Progenitor cell of endocrine pancreas (in vitro differentiated cells): ENCODE measurements around the gene PPARA. TPM values are rescaled to one million over a fixed set of nuclear protein-coding genes. Genes with fewer than 3 reads are reported as not detected.
A peak's percentile ranks its signal among the peaks of the same experiment; 100 is the strongest.

Experiments used
- DNase-seq: peaks from one replicate; pipeline ENCODE4 v3.0.0; 2021; ENCODE audit warnings: low spot score; ENCODE audit not compliant: unreplicated experiment
- H3K27ac Mint-ChIP-seq: 2 replicates; pipeline ENCODE4 v1.8.0; 2021; ENCODE audit warnings: mild to moderate bottlenecking, moderate library complexity, mixed read lengths
- H3K27me3 Mint-ChIP-seq: 2 replicates; pipeline ENCODE4 v1.8.0; 2021; ENCODE audit warnings: mixed read lengths
- H3K36me3 Mint-ChIP-seq: 2 replicates; pipeline ENCODE4 v1.8.0; 2022; ENCODE audit warnings: mixed read lengths; ENCODE audit not compliant: insufficient read depth
- H3K4me1 Mint-ChIP-seq: 2 replicates; pipeline ENCODE4 v1.8.0; 2021; ENCODE audit warnings: low read depth, mixed read lengths
- H3K4me3 Mint-ChIP-seq: 2 replicates; pipeline ENCODE4 v1.8.0; 2021; ENCODE audit warnings: low read depth, mild to moderate bottlenecking, moderate library complexity, mixed read lengths
- H3K9me3 Mint-ChIP-seq: 2 replicates; pipeline ENCODE4 v1.8.0; 2021; ENCODE audit warnings: low read depth, mixed read lengths
- CTCF ChIP-seq: fragments of 200-600 bp; sonication (generic); IDR thresholded peaks from one replicate; pipeline ENCODE4 v1.5.0; 2021; ENCODE audit warnings: antibody characterized with exemption, mild to moderate bottlenecking; ENCODE audit not compliant: unreplicated experiment
- total RNA-seq: library from RNA; stranded (reverse); gene quantifications from 2 replicates; pipeline ENCODE4 v1.2.1, GENCODE V29; 2021

The PPARA gene
- total RNA-seq, 1 donor from 2014 or later: 33.5 TPM

- Mint-ChIP-seq H3K27me3 (no peaks in the 10 kb centered on the region), H3K4me3 (no peak overlapping the region), H3K36me3 (peaks cover 17% of the 10 kb centered on the region), H3K9me3 (peaks cover 7% of the 10 kb centered on the region), H3K27ac (no peak overlapping the region), H3K4me1 (peaks cover 2% of the 10 kb centered on the region)
- DNase-seq: no peak
- no peak for TF ChIP-seq CTCF
Measured at GRCh38 chr22:46172522-46173110, 22.3 kb downstream of the PPARA start.

DNA sequence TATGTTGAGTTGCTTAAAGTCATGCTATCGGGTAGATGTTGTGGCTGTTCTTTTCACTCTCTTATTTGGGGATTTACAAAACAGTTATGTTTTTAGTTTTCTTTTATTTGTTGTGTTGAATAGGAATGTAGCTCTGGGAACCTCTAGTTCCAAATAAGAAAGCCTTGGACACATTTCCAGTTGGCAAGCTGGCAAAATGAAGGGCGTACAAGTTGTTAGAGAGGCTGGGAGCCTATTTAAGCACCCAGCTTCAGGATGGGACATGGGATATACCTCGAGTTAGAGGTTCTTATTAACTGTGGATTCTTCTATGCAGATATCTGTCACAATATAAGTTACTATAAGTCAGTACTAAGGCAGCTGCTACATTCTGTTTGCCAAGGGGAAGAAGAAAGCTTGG is 22.8 kb downstream of the PPARA start:
- H3K4me3 Mint-ChIP-seq: no peak overlapping the region
- peaks cover 8% of the 10 kb centered on the region for H3K9me3 Mint-ChIP-seq
- H3K27ac Mint-ChIP-seq: peak overlapping the region; percentile 46
- DNase-seq: no peak
- peaks cover 21% of the 10 kb centered on the region for H3K36me3 Mint-ChIP-seq
- no peaks in the 10 kb centered on the region for H3K27me3 Mint-ChIP-seq
- no peak for TF ChIP-seq CTCF
- peaks cover 2% of the 10 kb centered on the region for H3K4me1 Mint-ChIP-seq

- peaks cover 2% of the 10 kb centered on the region for H3K4me1 Mint-ChIP-seq
- DNase-seq: no peak
- H3K4me3 Mint-ChIP-seq: no peak overlapping the region
- H3K9me3 Mint-ChIP-seq: peaks cover 24% of the 10 kb centered on the region
- peaks cover 40% of the 10 kb centered on the region for H3K36me3 Mint-ChIP-seq
- H3K27ac Mint-ChIP-seq: no peak overlapping the region
- no peaks in the 10 kb centered on the region for H3K27me3 Mint-ChIP-seq
- no peak for TF ChIP-seq CTCF
Measured at GRCh38 chr22:46175631-46176030, 25.3 kb downstream of the PPARA start.

GRCh38 chr22:46176508-46177003 is 26.2 kb downstream of the PPARA start:
- TF ChIP-seq CTCF: no peak
- Mint-ChIP-seq H3K4me1 (peaks cover 2% of the 10 kb centered on the region), H3K36me3 (peaks cover 50% of the 10 kb centered on the region), H3K27ac (no peak overlapping the region), H3K4me3 (no peak overlapping the region), H3K9me3 (peaks cover 33% of the 10 kb centered on the region), H3K27me3 (no peaks in the 10 kb centered on the region)
- DNase-seq: no peak

GRCh38 chr22:46178755-46179505 is 28.6 kb downstream of the PPARA start:
- H3K27ac Mint-ChIP-seq: no peak overlapping the region
- H3K27me3 Mint-ChIP-seq: no peaks in the 10 kb centered on the region
- DNase-seq: no peak
- peaks cover 36% of the 10 kb centered on the region for H3K9me3 Mint-ChIP-seq
- no peaks in the 10 kb centered on the region for H3K4me1 Mint-ChIP-seq
- H3K36me3 Mint-ChIP-seq: peaks cover 66% of the 10 kb centered on the region
- no peak for TF ChIP-seq CTCF
- no peak overlapping the region for H3K4me3 Mint-ChIP-seq
